H9 (cell line): ENCODE results near the gene SFMBT1. TPM values are rescaled to one million over a fixed set of nuclear protein-coding genes. Genes with fewer than 3 reads are reported as not detected.

Experiments
- DNase-seq: peaks from one replicate; pipeline ENCODE4 v3.0.0-alpha.2; 2017
- H2AFZ ChIP-seq: one replicate; pipeline ENCODE4 v1.6.1; 2013; ENCODE audit warnings: mild to moderate bottlenecking, low read length, control low read depth, moderate library complexity
- H2AK5ac ChIP-seq: 2 replicates; pipeline ENCODE4 v1.6.1; 2013; ENCODE audit warnings: low read length, control low read depth, mixed read lengths; ENCODE audit not compliant: insufficient read length
- H2BK120ac ChIP-seq: one replicate; pipeline ENCODE4 v1.6.1; 2013; ENCODE audit warnings: low read depth, mild to moderate bottlenecking, low read length, control low read depth, inconsistent platforms; ENCODE audit not compliant: poor library complexity, severe bottlenecking
- H2BK12ac ChIP-seq: 2 replicates; pipeline ENCODE4 v1.6.1; 2013; ENCODE audit warnings: low read length, control low read depth, mixed read lengths, low read depth; ENCODE audit not compliant: insufficient read length
- H2BK15ac ChIP-seq: 2 replicates; pipeline ENCODE4 v1.6.1; 2013; ENCODE audit warnings: low read depth, low read length, control low read depth
- H2BK20ac ChIP-seq: one replicate; pipeline ENCODE4 v1.6.1; 2013; ENCODE audit warnings: low read depth, mild to moderate bottlenecking, low read length, control low read depth, inconsistent platforms; ENCODE audit not compliant: poor library complexity, severe bottlenecking
- H2BK5ac ChIP-seq: 2 replicates; pipeline ENCODE4 v1.6.1; 2013; ENCODE audit warnings: low read length, control low read depth, mixed read lengths; ENCODE audit not compliant: insufficient read length
- H3K14ac ChIP-seq: 2 replicates; pipeline ENCODE4 v1.6.1; 2013; ENCODE audit warnings: low read length, control low read depth; ENCODE audit not compliant: insufficient read depth
- H3K18ac ChIP-seq: 2 replicates; pipeline ENCODE4 v1.6.1; 2013; ENCODE audit warnings: low read depth, mild to moderate bottlenecking, mixed read lengths, low read length, control low read depth; ENCODE audit not compliant: insufficient read length
- H3K23ac ChIP-seq: 2 replicates; pipeline ENCODE4 v1.6.1; 2013; ENCODE audit warnings: low read length, control low read depth, mixed read lengths, low read depth; ENCODE audit not compliant: insufficient read length
- H3K23me2 ChIP-seq: 2 replicates; pipeline ENCODE4 v1.6.1; 2013; ENCODE audit warnings: low read depth, mild to moderate bottlenecking, mixed read lengths, low read length, control low read depth; ENCODE audit not compliant: insufficient read length, poor library complexity, severe bottlenecking
- H3K27ac ChIP-seq: 2 replicates; pipeline ENCODE4 v1.5.1; 2013; ENCODE audit warnings: low read length, control low read depth, mixed read lengths, low read depth; ENCODE audit not compliant: insufficient read length
- H3K27me3 ChIP-seq: 2 replicates; pipeline ENCODE4 v1.6.1; 2013; ENCODE audit warnings: low read length, control low read depth, inconsistent platforms; ENCODE audit not compliant: insufficient read depth
- H3K4ac ChIP-seq: 2 replicates; pipeline ENCODE4 v1.6.1; 2013; ENCODE audit warnings: low read depth, mild to moderate bottlenecking, control low read depth, inconsistent platforms, low read length, moderate library complexity
- H3K4me1 ChIP-seq: 2 replicates; pipeline ENCODE4 v1.6.1; 2013; ENCODE audit warnings: low read length, control low read depth, inconsistent platforms; ENCODE audit not compliant: insufficient read depth
- H3K4me2 ChIP-seq: 2 replicates; pipeline ENCODE4 v1.6.1; 2013; ENCODE audit warnings: low read length, control low read depth, mixed read lengths; ENCODE audit not compliant: insufficient read length, insufficient read depth
- H3K56ac ChIP-seq: 2 replicates; pipeline ENCODE4 v1.6.1; 2013; ENCODE audit warnings: low read depth, mild to moderate bottlenecking, mixed read lengths, low read length, control low read depth; ENCODE audit not compliant: insufficient read length
- H3K79me1 ChIP-seq: 2 replicates; pipeline ENCODE4 v1.6.1; 2013; ENCODE audit warnings: low read depth, mild to moderate bottlenecking, moderate library complexity, low read length, control low read depth, inconsistent platforms; ENCODE audit not compliant: insufficient read depth, poor library complexity, severe bottlenecking
- H3K79me2 ChIP-seq: 2 replicates; pipeline ENCODE4 v1.6.1; 2013; ENCODE audit warnings: low read length, control low read depth, inconsistent platforms; ENCODE audit not compliant: insufficient read depth
- H3K9ac ChIP-seq: 2 replicates; pipeline ENCODE4 v1.6.1; 2013; ENCODE audit warnings: low read length, control low read depth, mixed read lengths; ENCODE audit not compliant: insufficient read length; ENCODE audit errors: extremely low read depth
- H3K9me3 ChIP-seq: one replicate; pipeline ENCODE4 v1.6.1; 2013; ENCODE audit warnings: low read depth, low read length, inconsistent platforms; ENCODE audit not compliant: control insufficient read depth
- H3T11ph ChIP-seq: one replicate; pipeline ENCODE4 v1.6.1; 2013; ENCODE audit warnings: mild to moderate bottlenecking, low read length, control low read depth, inconsistent platforms
- H4K20me1 ChIP-seq: one replicate; pipeline ENCODE4 v1.6.1; 2013; ENCODE audit not compliant: control insufficient read depth, insufficient read length, insufficient read depth
- H4K5ac ChIP-seq: 2 replicates; pipeline ENCODE4 v1.6.1; 2013; ENCODE audit warnings: low read depth, mild to moderate bottlenecking, mixed read lengths, low read length, control low read depth; ENCODE audit not compliant: insufficient read length
- H4K8ac ChIP-seq: replicated peaks from 2 replicates; pipeline ENCODE4 v1.6.1; 2013; ENCODE audit warnings: low read length, control low read depth, mixed read lengths, low read depth; ENCODE audit not compliant: insufficient read length
- H4K91ac ChIP-seq: 2 replicates; pipeline ENCODE4 v1.6.1; 2013; ENCODE audit warnings: low read depth, mild to moderate bottlenecking, moderate library complexity, mixed read lengths, low read length, control low read depth; ENCODE audit not compliant: insufficient read length
- H3K27ac Mint-ChIP-seq, 3 experiments: 2 replicates in 2 of 3; 3 replicates in 1 of 3; pipeline ENCODE4 v1.8.0; 2020 to 2021; ENCODE audit warnings: mixed read lengths in 3 of 3, mild to moderate bottlenecking in 1 of 3, moderate library complexity in 1 of 3
- H3K27me3 Mint-ChIP-seq: 2 replicates; pipeline ENCODE4 v1.8.0; 2021; ENCODE audit warnings: low read depth, mild to moderate bottlenecking, moderate library complexity, mixed read lengths
- H3K36me3 Mint-ChIP-seq, 3 experiments: 2 replicates in 2 of 3; 3 replicates in 1 of 3; pipeline ENCODE4 v1.8.0; 2020 to 2021; ENCODE audit warnings: low read depth in 3 of 3, mixed read lengths in 3 of 3; ENCODE audit not compliant: insufficient read depth in 1 of 3
- H3K4me1 Mint-ChIP-seq, 2 experiments: 2 replicates each; pipeline ENCODE4 v1.8.0; 2020; ENCODE audit warnings: mixed read lengths in 2 of 2
- H3K4me3 Mint-ChIP-seq, 2 experiments: 2 replicates in 1 of 2; 3 replicates in 1 of 2; pipeline ENCODE4 v1.8.0; 2020 to 2021; ENCODE audit warnings: mild to moderate bottlenecking in 2 of 2, mixed read lengths in 2 of 2, moderate library complexity in 1 of 2
- H3K9me3 Mint-ChIP-seq, 2 experiments: 2 replicates in 1 of 2; 3 replicates in 1 of 2; pipeline ENCODE4 v1.8.0; 2020; ENCODE audit warnings: mild to moderate bottlenecking in 2 of 2, mixed read lengths in 2 of 2, moderate library complexity in 1 of 2
- CTCF ChIP-seq: fragments of 200-600 bp; sonication (generic); conservative IDR thresholded peaks from 3 replicates; pipeline ENCODE4 v1.8.0; 2021; ENCODE audit warnings: antibody characterized with exemption, mild to moderate bottlenecking
- WGBS: extraction: QIAGEN DNeasy Blood & Tissue Kit; methylation state at CpG from one replicate; pipeline ENCODE4 v1.1.7; 2013; ENCODE audit warnings: missing lambda C conversion rate, low lambda C conversion rate, mixed read lengths; ENCODE audit not compliant: insufficient read length; ENCODE audit errors: extremely low coverage; 5-methylcytosine and 5-hydroxymethylcytosine counted together
- total RNA-seq: library from RNA; stranded (reverse); gene quantifications from 2 replicates; pipeline ENCODE4 v1.2.1, GENCODE V29; 2021

SFMBT1 gene
- total RNA-seq, 1 experiment from 2014 or later: 15.3 TPM

- H3K27me3 Mint-ChIP-seq: no peaks in the 10 kb centered on the region
- Histone ChIP-seq H3K4me2 (no peak overlapping the region), H2BK120ac (no peak overlapping the region), H2BK5ac (no peak overlapping the region), H3K27me3 (no peaks in the 10 kb centered on the region), H3K27ac (no peak overlapping the region), H3K79me1 (no peaks in the 10 kb centered on the region), H4K20me1 (no peaks in the 10 kb centered on the region), H3K4ac (no peak overlapping the region), H3T11ph (no peak overlapping the region), H4K5ac (no peak overlapping the region), H3K4me1 (no peaks in the 10 kb centered on the region), H4K91ac (no peak overlapping the region), H2AK5ac (no peak overlapping the region), H2BK15ac (no peak overlapping the region), H2BK12ac (no peak overlapping the region), H3K9ac (no peak overlapping the region), H4K8ac (no peak overlapping the region), H3K23me2 (no peaks in the 10 kb centered on the region), H3K23ac (no peak overlapping the region), H2AFZ (no peak overlapping the region), H3K14ac (no peak overlapping the region), H2BK20ac (no peak overlapping the region), H3K79me2 (no peaks in the 10 kb centered on the region), H3K56ac (no peak overlapping the region), H3K9me3 (no peaks in the 10 kb centered on the region), H3K18ac (no peak overlapping the region)
- TF ChIP-seq CTCF: no peak
- H3K9me3 Mint-ChIP-seq: no peaks in the 10 kb centered on the region
- H3K36me3 Mint-ChIP-seq: peaks cover 6 to 15% (median 10%) of the 10 kb centered on the region in 3 experiments; a peak in 5 of 7 replicates
- H3K4me1 Mint-ChIP-seq: no peaks in the 10 kb centered on the region
- no peak overlapping the region for H3K4me3 Mint-ChIP-seq
- no peak for DNase-seq
- WGBS: no CpG with 5 or more reads among the region's 2 CpGs
- H3K27ac Mint-ChIP-seq: no peak overlapping the region
Observed at GRCh38 chr3:52923963-52924362, 121.9 kb downstream of the SFMBT1 start.
